Measurements from ENCODE around the gene ZNRF4. TPM values are rescaled to one million over a fixed set of nuclear protein-coding genes. Genes with fewer than 3 reads are reported as not detected.

The ZNRF4 gene
- total and polyA plus RNA-seq, 2 donors = not detected

DNA sequence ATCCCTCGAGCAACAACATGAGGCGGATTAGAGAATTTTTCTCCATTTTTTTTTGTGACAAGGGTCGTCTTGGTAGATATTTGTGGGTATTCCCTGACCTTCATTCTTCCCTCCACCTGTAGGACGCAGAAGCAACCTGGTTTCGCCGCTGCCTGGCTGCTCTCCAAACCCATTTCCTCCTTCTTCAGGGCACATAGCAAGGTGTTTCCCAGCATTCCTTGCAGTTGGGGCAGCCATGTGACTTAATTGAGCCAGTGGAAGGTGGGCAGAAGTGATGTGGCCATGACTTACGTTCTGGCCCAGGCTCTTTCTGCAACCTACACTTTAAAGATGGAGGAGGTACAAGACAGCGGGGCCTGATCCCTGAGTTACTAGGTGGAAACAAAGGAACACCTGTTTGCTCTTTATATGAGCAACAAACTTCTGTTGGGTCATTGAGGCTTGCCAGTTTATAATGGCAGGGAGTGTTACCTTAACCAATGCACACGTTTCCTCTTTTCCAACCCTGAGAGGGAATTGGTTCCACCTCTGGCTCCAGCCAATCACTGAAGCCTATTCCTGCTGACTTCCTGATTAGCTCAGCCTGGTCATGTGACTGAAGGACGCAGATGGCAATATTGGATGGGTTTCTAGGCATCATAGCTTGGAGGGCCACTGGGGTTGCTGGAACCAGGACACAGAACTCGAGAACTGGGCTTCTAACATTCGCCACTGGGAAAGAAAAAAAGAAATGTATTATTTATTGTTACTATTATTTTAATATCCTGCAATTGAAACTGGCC, 30.8 kb upstream of the ZNRF4 start:
- Histone ChIP-seq H3K4me3 (ENCODE audit: low read length in 2 of 2) (no peak overlapping the region), H3K4me1 (ENCODE audit: control insufficient read depth in 2 of 2, insufficient read depth in 2 of 2, low read length in 2 of 2) (no peaks in the 10 kb centered on the region), H3K27me3 (ENCODE audit: control insufficient read depth in 2 of 2, insufficient read depth in 1 of 2, low read length in 1 of 2) (no peaks in the 10 kb centered on the region), H3K27ac (ENCODE audit: low read depth in 1 of 2, low read length in 1 of 2) (no peak overlapping the region), H3K9me3 (ENCODE audit: control insufficient read depth in 2 of 2, insufficient read depth in 1 of 2, low read length in 1 of 2) (no peaks in the 10 kb centered on the region), H3K36me3 (ENCODE audit: control insufficient read depth in 2 of 2, insufficient read depth in 2 of 2, low read length in 1 of 2) (no peaks in the 10 kb centered on the region)
- DNase-seq (ENCODE audit: low read depth in 6 of 9, low spot score in 9 of 9) = no peak
- 85% methylated on average over 12 of the region's 12 CpGs for WGBS

DNA sequence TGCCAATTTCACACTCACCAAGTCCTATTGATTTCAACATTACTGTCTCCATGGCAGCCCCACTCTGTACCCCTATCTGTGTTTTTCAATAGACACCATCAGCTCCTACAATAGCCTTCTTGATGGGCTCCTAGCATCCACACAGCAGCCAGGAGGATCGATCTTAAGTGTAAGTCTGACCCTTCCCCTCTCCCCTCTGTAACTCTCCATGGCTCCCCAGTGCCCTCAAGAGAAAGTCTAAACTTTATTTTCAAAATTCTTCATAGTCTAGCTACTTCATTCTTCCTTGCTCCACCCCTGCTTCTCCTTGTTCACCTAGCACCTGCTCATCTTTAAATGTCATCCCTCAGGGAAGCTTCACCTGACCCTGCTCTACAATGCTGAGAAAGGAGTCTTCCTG, 30.0 kb upstream of the ZNRF4 start:
- DNase-seq (ENCODE audit: low read depth in 6 of 9, low spot score in 9 of 9) = no peak

DNA sequence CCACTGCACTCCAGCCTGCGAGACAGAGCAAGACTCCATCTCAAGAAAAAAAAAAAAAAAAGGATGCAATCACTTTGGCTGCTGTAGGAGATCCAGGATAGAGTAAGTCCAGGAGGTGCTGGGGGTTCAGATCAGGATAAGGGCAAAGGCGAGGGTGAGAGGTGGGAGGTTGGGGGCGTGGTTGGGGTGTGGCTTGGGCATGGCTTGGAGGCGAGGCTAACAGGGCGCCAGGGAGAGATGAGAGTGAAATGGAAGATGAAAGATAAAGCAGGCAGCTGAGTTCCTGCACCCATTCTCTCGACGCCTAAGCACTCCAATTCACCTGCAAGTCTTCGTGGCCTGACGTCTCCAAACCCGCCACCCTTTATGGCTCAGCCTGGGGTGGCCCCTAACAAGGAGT, 25.0 kb upstream of the ZNRF4 start:
- WGBS = 38% methylated on average over 10 of the region's 10 CpGs
- H3K4me3 ChIP-seq (ENCODE audit: low read length in 2 of 2) = no peak overlapping the region
- H3K27me3 ChIP-seq (ENCODE audit: control insufficient read depth in 2 of 2, insufficient read depth in 1 of 2, low read length in 1 of 2) = peaks cover 0 to 10% of the 10 kb centered on the region in 2 donors

More for the DNA sequence above, 30.0 kb upstream of the ZNRF4 start:
- H3K36me3 ChIP-seq (ENCODE audit: control insufficient read depth in 2 of 2, insufficient read depth in 2 of 2, low read length in 1 of 2) = no peaks in the 10 kb centered on the region
- no peaks in the 10 kb centered on the region for H3K27me3 ChIP-seq (ENCODE audit: control insufficient read depth in 2 of 2, insufficient read depth in 1 of 2, low read length in 1 of 2)
- H3K4me1 ChIP-seq (ENCODE audit: control insufficient read depth in 2 of 2, insufficient read depth in 2 of 2, low read length in 2 of 2) = no peaks in the 10 kb centered on the region
- H3K4me3 ChIP-seq (ENCODE audit: low read length in 2 of 2) = no peak overlapping the region
- 80% methylated on average over 1 of the region's 1 CpG for WGBS
- H3K27ac ChIP-seq (ENCODE audit: low read depth in 1 of 2, low read length in 1 of 2) = no peak overlapping the region
- no peaks in the 10 kb centered on the region for H3K9me3 ChIP-seq (ENCODE audit: control insufficient read depth in 2 of 2, insufficient read depth in 1 of 2, low read length in 1 of 2)

DNA sequence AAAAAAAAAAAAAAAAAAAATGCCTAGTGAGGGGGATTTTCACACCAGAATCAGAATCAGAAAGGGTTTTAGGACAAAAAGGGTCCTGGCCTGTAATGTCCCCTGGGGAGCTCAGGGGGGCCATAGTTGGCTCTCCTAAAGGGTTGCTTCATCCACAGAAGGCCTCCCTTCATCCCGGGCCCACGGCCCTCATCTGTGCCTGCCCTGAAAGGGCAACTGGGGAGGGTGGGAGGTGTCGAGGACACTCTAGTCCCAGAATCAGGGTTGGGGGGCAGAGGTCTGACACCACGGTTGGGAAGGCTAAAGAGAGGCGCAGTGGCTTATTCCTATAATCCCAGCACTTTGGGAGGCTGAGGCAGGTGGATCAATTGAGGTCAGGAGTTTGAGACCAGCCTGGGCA, 22.5 kb upstream of the ZNRF4 start:
- peaks cover 0 to 3% of the 10 kb centered on the region in 2 donors for H3K9me3 ChIP-seq (ENCODE audit: control insufficient read depth in 2 of 2, insufficient read depth in 1 of 2, low read length in 1 of 2)
- H3K27me3 ChIP-seq (ENCODE audit: control insufficient read depth in 2 of 2, insufficient read depth in 1 of 2, low read length in 1 of 2) = peaks cover 0 to 25% of the 10 kb centered on the region in 2 donors
- H3K4me3 ChIP-seq (ENCODE audit: low read length in 2 of 2) = no peak overlapping the region
- H3K36me3 ChIP-seq (ENCODE audit: control insufficient read depth in 2 of 2, insufficient read depth in 2 of 2, low read length in 1 of 2) = no peaks in the 10 kb centered on the region
- H3K4me1 ChIP-seq (ENCODE audit: control insufficient read depth in 2 of 2, insufficient read depth in 2 of 2, low read length in 2 of 2) = no peaks in the 10 kb centered on the region
- H3K27ac ChIP-seq (ENCODE audit: low read depth in 1 of 2, low read length in 1 of 2) = no peak overlapping the region
- WGBS = 80% methylated on average over 5 of the region's 5 CpGs
- no peak for DNase-seq (ENCODE audit: low read depth in 6 of 9, low spot score in 9 of 9)

More for the DNA sequence above, 25.0 kb upstream of the ZNRF4 start:
- Histone ChIP-seq H3K9me3 (ENCODE audit: control insufficient read depth in 2 of 2, insufficient read depth in 1 of 2, low read length in 1 of 2) (no peaks in the 10 kb centered on the region), H3K36me3 (ENCODE audit: control insufficient read depth in 2 of 2, insufficient read depth in 2 of 2, low read length in 1 of 2) (no peaks in the 10 kb centered on the region), H3K4me1 (ENCODE audit: control insufficient read depth in 2 of 2, insufficient read depth in 2 of 2, low read length in 2 of 2) (no peaks in the 10 kb centered on the region), H3K27ac (ENCODE audit: low read depth in 1 of 2, low read length in 1 of 2) (no peak overlapping the region)
- no peak for DNase-seq (ENCODE audit: low read depth in 6 of 9, low spot score in 9 of 9)

DNA sequence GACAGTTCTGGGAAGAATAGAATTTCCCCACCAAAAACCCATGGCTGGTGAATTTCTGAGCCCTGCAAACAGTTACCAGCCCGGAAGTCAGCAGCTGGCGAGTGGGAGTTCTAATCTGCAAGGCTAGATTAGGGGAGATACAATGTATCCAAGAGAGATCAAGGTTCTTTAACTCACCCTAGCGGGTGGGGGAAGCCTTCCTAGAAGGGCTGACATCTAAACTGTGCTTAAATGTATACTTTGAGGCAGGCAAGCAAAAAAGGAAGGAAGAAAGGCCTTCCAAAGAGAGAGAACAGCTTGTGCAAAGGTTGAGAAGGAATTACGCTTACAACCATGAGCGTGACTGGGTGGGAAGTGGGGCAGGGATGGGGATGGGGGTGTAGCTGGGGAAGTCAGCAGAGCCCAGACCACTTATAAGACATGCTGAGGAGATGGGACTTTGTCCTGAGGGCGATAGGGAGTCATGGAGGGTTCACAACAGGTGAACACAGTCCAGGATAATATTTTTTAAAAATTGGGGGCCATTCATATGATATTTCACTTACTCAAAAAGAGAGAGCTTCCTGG, 20.8 kb upstream of the ZNRF4 start:
- 42% methylated on average over 6 of the region's 6 CpGs for WGBS
- no peak overlapping the region for H3K27ac ChIP-seq (ENCODE audit: low read depth in 1 of 2, low read length in 1 of 2)

DNA sequence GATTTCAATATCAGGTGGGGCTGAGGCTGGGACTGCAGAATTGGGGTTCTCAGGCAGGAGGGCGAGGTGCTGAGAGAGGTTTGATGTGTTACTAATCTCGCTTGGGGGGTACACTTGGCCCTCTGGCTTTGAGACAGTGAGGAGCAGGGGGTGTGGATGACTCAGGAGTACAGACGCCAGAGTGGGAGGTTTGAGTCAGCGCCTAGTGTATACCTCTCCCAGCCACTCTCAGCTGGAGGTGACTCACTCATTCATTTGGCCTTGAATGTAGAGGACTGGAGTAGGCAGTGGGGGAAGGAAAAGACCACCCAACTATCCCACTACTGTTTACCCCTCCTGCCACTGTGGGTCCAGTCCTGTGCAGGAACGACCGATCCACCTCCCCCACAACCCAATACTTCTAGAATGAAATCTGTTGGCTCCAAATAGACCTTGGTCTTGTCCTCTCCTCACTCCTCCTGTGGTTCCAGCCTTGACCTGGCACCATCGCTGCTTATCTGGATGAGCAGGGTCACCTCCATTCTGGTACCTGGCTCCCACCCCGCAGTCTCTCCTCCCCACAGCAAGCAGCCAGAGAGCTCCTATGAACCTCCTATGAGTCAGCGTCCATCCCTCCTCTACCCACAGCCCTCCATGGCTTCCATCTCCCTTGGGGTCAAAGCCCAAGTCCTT, 20.1 kb upstream of the ZNRF4 start:
- H3K27me3 ChIP-seq (ENCODE audit: control insufficient read depth in 2 of 2, insufficient read depth in 1 of 2, low read length in 1 of 2) = peaks cover 0 to 25% of the 10 kb centered on the region in 2 donors
- 85% methylated on average over 9 of the region's 9 CpGs for WGBS
- H3K4me1 ChIP-seq (ENCODE audit: control insufficient read depth in 2 of 2, insufficient read depth in 2 of 2, low read length in 2 of 2) = no peaks in the 10 kb centered on the region
- H3K9me3 ChIP-seq (ENCODE audit: control insufficient read depth in 2 of 2, insufficient read depth in 1 of 2, low read length in 1 of 2) = peaks cover 0 to 3% of the 10 kb centered on the region in 2 donors
- DNase-seq (ENCODE audit: low read depth in 6 of 9, low spot score in 9 of 9) = no peak
- no peaks in the 10 kb centered on the region for H3K36me3 ChIP-seq (ENCODE audit: control insufficient read depth in 2 of 2, insufficient read depth in 2 of 2, low read length in 1 of 2)
- no peak overlapping the region for H3K4me3 ChIP-seq (ENCODE audit: low read length in 2 of 2)
- no peak overlapping the region for H3K27ac ChIP-seq (ENCODE audit: low read depth in 1 of 2, low read length in 1 of 2)

More for the DNA sequence above, 20.8 kb upstream of the ZNRF4 start:
- Histone ChIP-seq H3K4me3 (ENCODE audit: low read length in 2 of 2) (no peak overlapping the region), H3K36me3 (ENCODE audit: control insufficient read depth in 2 of 2, insufficient read depth in 2 of 2, low read length in 1 of 2) (no peaks in the 10 kb centered on the region), H3K27me3 (ENCODE audit: control insufficient read depth in 2 of 2, insufficient read depth in 1 of 2, low read length in 1 of 2) (peaks cover 0 to 25% of the 10 kb centered on the region in 2 donors), H3K4me1 (ENCODE audit: control insufficient read depth in 2 of 2, insufficient read depth in 2 of 2, low read length in 2 of 2) (no peaks in the 10 kb centered on the region), H3K9me3 (ENCODE audit: control insufficient read depth in 2 of 2, insufficient read depth in 1 of 2, low read length in 1 of 2) (peaks cover 0 to 3% of the 10 kb centered on the region in 2 donors)
- no peak for DNase-seq (ENCODE audit: low read depth in 6 of 9, low spot score in 9 of 9)

DNA sequence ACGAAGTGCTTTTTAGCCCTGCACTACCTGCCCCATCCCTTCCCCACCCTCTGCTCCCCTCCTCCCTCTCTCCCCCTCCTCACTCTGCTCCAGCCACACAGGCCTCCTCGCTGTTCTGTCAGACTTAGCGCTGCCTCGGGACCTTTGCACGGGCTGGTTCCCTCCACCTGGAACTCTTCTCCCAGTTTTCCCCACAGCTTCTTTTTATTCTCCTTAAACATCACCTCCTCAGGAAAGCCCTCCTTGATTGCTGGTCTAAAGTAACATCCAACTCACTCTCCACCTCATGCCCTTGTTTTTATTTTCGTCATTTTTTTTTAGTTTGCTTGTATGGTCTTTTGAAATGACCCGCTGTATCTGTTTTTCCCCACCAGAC, 19.6 kb upstream of the ZNRF4 start:
- WGBS = 87% methylated on average over 7 of the region's 7 CpGs
- no peak for DNase-seq (ENCODE audit: low read depth in 6 of 9, low spot score in 9 of 9)
- Histone ChIP-seq H3K27ac (ENCODE audit: low read depth in 1 of 2, low read length in 1 of 2) (no peak overlapping the region), H3K27me3 (ENCODE audit: control insufficient read depth in 2 of 2, insufficient read depth in 1 of 2, low read length in 1 of 2) (peaks cover 0 to 25% of the 10 kb centered on the region in 2 donors), H3K4me1 (ENCODE audit: control insufficient read depth in 2 of 2, insufficient read depth in 2 of 2, low read length in 2 of 2) (no peaks in the 10 kb centered on the region), H3K9me3 (ENCODE audit: control insufficient read depth in 2 of 2, insufficient read depth in 1 of 2, low read length in 1 of 2) (peaks cover 0 to 3% of the 10 kb centered on the region in 2 donors), H3K36me3 (ENCODE audit: control insufficient read depth in 2 of 2, insufficient read depth in 2 of 2, low read length in 1 of 2) (no peaks in the 10 kb centered on the region), H3K4me3 (ENCODE audit: low read length in 2 of 2) (no peak overlapping the region)

DNA sequence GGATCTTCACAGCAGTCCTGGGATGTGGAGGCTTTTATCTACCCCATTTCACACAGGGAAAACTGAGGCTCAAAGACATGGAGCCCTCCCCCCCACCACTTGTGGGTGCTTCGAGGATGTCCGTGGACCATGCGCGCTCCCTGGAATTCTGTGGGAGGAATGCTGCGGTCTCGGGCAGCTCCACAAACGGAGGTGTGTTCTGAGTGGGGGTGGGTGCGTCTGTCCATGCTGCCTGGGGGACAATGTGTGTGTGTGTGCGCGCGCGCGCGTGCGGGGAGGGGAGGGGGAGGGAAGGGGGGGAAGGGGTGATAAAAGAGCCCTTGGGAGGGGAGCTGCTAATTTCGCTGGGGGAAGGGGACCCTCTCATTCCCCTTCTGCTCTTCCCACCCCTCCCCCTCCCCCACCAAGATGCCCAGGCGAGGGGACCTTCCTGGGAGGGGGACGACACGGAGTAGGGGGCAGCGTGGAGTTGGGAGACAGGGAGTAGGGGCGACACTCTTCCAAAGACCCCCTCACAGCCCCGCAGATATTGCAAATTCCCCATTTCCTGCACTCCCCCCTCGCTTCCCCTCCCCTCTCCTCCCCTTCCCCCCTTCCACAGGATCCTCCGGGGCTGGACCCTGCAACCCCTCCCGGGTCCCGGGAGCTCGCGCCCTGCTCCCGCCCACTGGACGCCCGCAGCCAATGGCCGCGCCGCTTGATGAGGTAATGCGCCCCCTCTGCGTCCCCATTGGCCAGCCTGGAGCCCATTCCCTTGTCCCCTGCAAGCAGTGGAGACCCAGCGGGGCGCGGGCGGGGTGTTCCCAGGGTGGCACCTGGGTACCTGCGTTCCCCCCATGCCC, 18.9 kb upstream of the ZNRF4 start:
- H3K4me3 ChIP-seq (ENCODE audit: low read length in 2 of 2) = no peak overlapping the region
- H3K9me3 ChIP-seq (ENCODE audit: control insufficient read depth in 2 of 2, insufficient read depth in 1 of 2, low read length in 1 of 2) = peaks cover 0 to 3% of the 10 kb centered on the region in 2 donors
- DNase-seq (ENCODE audit: low read depth in 6 of 9, low spot score in 9 of 9) = no peak
- H3K4me1 ChIP-seq (ENCODE audit: control insufficient read depth in 2 of 2, insufficient read depth in 2 of 2, low read length in 2 of 2) = no peaks in the 10 kb centered on the region
- no peak overlapping the region for H3K27ac ChIP-seq (ENCODE audit: low read depth in 1 of 2, low read length in 1 of 2)
- peaks cover 0 to 25% of the 10 kb centered on the region in 2 donors for H3K27me3 ChIP-seq (ENCODE audit: control insufficient read depth in 2 of 2, insufficient read depth in 1 of 2, low read length in 1 of 2)
- H3K36me3 ChIP-seq (ENCODE audit: control insufficient read depth in 2 of 2, insufficient read depth in 2 of 2, low read length in 1 of 2) = no peaks in the 10 kb centered on the region
- WGBS = 5% methylated on average over 41 of the region's 41 CpGs

All from thymus (tissue), 11 donors.